HT1080 (cell line): ENCODE measurements around the gene LMF2. TPM values are rescaled to one million over a fixed set of nuclear protein-coding genes. Genes with fewer than 3 reads are reported as not detected.

Source experiments
- DNase-seq: peaks from one replicate; pipeline ENCODE4 v3.0.0-alpha.2; 2015; ENCODE audit warnings: low read depth
- total RNA-seq: library from RNA; depleted of rRNA; stranded (reverse); fragments of >200 nt; shearing (Covaris generic); gene quantifications from 2 replicates; pipeline ENCODE4 v1.2.3, GENCODE V29; 2014

The LMF2 gene
- total RNA-seq, 1 experiment from 2014 or later = 54.3 TPM

DNA sequence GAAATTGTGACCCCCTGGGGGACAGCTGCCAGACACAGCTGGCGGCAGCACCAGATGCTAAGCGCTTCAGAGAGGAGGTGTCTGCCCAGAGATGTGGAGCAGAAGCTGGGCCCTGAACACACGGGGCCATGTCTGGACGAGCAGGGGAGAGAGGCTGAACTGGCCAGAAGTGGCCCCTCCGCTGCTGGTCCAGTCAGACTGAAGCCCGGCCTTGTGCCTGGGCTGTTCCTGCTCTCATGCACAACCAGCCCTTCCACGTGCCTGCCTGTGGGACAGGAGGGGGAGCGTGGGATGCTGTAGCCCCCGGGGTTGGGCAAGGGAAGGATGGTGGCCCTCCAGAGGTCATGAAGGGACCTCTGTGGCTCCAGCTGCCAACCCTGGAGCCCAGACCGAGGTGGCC, 24.4 kb downstream of the LMF2 start:
- no peak for DNase-seq

- no peak for DNase-seq
These were observed 25.1 kb downstream of the LMF2 start for GRCh38 chr22:50482107-50483074.

DNA sequence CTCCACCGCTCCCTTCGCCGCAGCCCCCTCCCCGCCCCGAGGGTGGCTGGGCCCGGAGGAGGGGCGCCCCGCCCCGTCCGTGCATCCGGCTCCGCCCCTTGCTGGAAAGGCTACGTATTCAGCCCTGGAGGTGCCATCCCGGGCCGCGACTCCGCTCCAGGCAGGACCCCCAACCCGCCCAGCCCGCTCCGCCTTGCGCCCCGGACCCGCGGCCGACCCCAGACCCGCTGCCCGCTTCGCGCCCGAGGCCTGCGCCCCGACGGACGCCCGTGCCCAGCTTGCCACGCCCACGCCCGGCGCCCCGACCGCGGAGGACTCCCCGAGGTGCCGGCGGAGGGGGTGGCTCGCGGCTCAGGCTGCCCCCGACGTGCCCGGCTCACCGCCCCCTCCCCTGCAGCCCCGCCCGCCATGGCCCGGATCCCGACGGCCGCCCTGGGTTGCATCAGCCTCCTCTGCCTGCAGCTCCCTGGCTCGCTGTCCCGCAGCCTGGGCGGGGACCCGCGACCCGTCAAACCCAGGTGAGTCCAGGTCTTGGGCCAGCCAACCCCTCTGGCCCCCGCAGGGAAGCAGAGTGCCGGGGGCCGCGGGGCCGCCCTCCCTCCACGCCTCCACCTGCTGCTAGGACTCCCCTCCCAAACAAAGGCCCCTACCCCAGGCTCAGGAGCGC, 25.9 kb downstream of the LMF2 start, which contains the start of gene ADM2:
TSS of gene ADM2 (plus strand) at position 104 of the 667 bp plus-strand sequence. CDS start at position 409, 305 bp downstream.
- DNase-seq = no peak

- DNase-seq = no peak
These were observed 26.5 kb downstream of the LMF2 start for GRCh38 chr22:50481045-50481439.

DNA sequence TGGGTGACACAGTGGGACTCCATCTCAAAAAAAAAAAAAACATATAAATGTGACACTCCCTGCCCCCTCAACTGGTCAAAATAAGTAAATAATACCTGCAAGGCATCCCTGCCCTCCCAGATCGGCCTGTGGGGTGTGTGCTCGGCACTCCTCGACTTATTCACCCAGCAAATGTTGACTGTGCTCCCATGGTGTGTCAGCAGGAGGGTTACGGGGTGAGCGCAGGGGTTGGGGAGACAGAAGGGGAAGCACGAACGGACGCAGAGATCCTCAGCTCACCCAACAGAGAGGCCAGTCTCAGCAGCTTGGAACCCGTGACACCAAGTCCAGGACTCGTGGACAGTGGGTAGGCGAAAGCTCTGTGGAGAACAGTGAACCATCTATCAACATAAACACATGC, 27.8 kb downstream of the LMF2 start:
- no peak for DNase-seq

GRCh38 chr22:50477923-50478322, 29.6 kb downstream of the LMF2 start:
- DNase-seq = no peak

DNA sequence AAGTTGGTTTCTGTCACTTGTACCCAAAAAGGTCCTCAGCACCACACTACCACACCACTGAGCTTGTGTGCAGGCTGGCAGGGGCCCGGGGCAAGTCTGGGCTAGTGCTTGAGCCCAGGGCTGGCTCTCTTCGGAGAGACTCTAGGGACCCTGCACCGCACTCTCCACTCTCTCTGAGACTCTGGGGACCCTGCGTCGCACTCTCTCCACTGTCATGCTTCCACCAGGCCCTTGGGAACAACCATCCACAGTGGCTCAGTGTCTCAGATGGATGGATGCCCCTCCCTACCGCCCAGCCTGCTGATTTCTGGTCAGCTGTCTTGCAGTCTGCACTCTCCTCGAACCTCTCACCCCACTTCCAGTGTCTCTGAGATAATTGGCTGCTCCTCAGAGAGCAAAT, 30.6 kb downstream of the LMF2 start:
- DNase-seq = no peak

- no peak for DNase-seq
These were observed 31.9 kb downstream of the LMF2 start for GRCh38 chr22:50475652-50476002.

DNA sequence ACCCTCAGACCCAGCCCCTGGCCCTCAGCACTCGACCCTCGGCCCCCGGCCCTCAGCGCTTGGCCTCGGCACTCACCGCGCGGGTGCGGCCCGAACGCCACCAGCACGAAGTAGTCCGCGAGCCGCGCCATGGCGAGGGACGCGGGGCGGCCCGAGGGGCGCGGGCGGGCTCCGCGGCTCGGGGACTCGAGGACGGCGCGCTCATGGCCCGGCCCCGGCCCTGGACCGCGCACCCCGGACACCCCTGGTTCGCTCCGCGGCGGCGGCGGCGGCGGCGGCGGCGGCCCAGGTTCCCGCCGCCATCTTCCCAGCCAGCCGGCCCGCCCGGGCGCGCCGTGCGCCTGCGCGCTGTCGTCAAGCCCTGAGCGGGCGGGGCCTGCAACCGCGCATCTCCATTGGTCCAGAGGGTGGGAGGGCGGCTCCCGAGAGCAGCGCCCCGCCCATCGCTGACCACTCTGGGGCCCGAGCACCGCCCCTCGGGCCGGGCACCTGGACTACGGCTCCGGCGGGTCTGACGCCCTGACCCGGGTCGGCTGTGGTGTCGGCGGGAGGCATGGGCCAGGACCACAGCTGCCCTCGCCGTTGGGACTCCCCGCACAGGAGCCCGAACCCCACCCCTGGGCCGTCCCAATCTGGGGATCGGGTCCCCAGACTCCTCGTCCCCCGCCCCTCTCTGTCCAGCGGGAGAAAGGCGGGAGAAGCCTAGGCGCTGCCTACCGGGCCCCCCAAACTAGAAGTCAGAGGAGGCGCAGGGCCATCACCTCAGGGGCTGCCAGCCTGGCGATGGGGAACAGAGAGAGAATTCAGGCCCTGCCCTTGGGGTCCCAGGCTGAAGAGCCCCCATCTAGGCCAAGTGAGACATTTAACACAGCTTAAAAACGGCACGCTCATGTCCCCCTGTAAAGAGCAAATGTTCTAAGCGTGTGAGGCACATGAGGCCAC, 32.5 kb downstream of the LMF2 start, which contains the start of gene SBF1:
TSS of gene SBF1 (minus strand) at position 326 of the 942 bp plus-strand sequence. CDS start at position 131, 195 bp downstream.
- peak; percentile 81 for DNase-seq

DNA sequence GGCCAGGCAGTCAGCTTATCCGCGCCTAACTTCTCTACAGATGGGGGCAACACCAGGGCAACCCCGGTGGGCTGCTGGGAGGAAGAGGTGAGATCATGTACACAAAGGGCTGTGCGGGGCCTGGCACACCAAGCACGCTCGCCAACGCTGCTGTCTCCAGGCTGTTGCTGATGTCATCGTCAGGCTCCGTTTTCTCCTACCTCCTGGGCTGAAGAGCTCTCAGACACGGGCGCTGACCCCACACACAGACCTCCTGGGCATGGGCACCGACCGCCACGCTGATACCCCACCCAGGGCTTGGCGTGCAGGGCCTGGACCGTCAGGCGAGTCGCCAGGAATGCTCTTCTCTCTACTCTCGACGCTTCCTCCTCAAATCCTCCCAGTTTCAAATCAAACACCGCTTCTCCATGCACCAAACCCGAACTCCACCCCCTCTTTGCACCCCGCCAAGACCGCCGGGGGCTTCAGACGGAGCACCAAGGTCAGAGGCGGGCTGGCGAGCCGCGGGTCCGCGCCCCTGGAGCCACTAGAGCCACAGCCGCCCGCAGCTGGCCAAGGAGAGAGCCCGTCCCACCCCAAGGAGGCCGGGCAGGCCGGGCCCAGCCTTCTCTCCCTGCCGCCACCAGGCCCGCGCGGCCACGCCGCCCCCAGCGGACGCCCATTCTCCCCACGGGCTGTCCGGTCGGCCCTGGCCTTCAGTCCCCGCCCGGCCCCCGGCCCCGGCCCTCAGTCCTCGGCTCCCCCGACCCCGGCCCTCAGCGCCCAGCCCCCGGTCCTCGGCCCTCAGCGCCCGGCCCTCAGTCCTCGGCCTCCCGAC, 33.4 kb downstream of the LMF2 start:
- peak; percentile 36 for DNase-seq

DNA sequence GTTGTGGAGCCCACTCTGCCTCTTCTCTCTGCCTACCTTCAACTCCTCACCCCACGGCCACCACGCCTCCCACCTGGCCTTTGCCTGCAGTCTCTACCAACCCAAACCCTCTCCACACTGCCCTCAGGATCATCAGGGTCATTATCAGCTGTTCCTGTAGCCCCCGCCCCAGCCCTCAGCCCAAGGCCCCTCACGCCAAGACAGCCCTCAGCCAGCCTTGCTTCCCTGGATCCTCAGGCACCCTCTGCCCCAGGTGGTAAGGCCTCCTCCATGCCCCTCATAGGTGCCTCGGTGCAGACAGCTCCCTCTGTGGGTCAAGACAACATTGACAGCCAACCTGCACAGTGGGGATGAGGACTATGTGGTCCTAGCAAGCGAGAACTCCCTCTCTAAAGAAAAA, 34.4 kb downstream of the LMF2 start:
- DNase-seq = no peak

DNA sequence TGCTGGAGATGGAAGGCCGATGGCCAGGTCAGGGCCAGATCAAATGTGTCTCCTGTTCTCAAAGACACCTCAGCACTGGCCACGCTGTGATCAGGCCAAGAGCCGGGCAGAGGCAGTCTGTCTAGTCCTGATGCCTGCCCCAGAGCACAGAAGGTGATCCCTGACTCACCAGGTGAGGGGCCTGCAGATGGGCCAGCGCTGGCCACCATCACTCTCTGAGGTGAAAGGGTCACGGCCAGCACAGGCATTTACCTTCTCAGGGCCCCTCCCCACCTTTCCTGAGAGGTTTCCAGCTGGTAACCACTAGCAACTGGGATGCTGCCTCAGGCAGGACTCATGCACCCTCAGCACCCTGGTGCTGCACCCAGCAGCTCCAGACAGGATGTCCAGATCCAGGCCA, 35.5 kb downstream of the LMF2 start:
- no peak for DNase-seq

GRCh38 chr22:50471197-50471847, 36.2 kb downstream of the LMF2 start:
- no peak for DNase-seq

- no peak for DNase-seq
These were observed 37.0 kb downstream of the LMF2 start for GRCh38 chr22:50470491-50470890.

DNA sequence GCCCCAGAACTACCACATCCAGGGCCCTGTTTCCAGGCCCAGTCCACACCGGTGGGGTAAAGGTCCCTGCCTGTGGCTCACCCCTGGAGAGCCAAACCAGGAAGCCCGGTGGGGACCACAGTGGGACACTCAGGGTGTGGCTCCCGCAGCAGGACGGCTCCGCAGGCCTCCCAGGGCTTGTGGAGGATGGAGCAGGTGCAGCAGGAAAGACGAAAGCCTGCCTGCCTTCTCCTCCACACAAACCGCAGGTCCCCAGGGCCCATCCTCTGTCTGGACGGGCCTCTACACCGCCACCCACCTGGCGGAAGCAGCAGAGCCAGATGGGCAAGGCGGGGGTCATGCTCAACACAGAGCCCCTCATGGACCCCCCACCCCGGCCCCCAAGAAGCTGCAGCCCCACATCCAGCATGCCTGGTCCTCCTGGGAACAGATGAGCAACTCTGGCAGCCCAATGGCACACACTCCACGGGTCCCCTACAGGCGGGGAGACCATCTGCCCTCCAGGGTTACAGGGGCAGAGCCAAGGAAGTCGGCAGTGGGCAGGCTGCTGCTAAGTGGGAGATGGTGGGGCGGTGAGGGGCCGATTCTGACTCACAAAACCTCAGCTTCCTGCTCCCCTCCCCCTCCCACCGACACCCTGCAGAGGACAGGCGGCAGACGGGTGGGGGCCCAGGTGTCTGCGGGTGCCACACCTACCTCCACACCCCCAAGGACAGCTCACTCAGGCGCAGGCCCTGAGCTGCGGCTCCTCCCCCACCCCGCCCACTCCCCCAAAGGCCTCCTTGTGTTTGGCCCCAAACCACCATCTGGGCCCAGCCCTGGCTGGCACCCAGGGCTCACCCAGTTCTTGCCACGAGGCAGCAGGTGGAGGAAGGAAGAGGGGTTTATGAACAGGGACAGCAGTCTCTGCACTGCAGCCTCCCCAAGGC, 37.9 kb downstream of the LMF2 start:
- peak; percentile 96 for DNase-seq

DNA sequence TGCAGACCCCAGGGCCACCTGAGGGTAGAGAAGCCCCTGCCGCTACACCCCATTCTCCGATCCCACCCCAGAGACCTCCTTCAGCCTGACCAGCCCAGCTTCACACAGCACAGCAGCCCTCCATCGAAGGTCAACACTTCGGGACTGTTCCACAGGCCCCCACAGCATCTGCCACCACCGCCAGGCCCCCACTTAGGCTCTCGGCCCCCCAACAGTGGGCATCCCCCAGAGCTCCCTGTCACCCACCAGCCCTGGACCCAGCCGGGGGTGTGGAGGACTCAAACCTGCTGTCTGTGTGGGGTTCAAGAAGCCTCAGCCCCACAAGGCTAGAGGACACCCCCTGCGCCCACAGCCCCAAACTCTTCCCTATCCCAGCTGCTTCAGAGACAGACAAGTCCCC, 38.9 kb downstream of the LMF2 start:
- no peak for DNase-seq

- no peak for DNase-seq
These were observed 39.6 kb downstream of the LMF2 start for GRCh38 chr22:50467773-50468440.

- no peak for DNase-seq
These were observed 40.2 kb downstream of the LMF2 start for GRCh38 chr22:50467341-50467740.
